OCI-LY3 (cell line): Measurements from ENCODE around the gene RAMP1.

Experiments
- CTCF ChIP-seq: fragments of 200-600, 300-600 bp; sonication (generic); IDR thresholded peaks from 2 replicates; pipeline ENCODE4 v1.5.1; 2014; ENCODE audit warnings: antibody characterized with exemption, low read length, low read depth
- EZH2phosphoT487 ChIP-seq: fragments of 200-600 bp; shearing (Covaris generic); IDR thresholded peaks from 2 replicates; pipeline ENCODE4 v1.6.1; 2018; ENCODE audit warnings: antibody characterized with exemption, mixed run types, low read depth

- TF ChIP-seq EZH2phosphoT487 = no peak
- no peak for TF ChIP-seq CTCF
Observed at GRCh38 chr2:237863689-237864443, 4.4 kb downstream of the RAMP1 start.
